ENCODE results near the gene IDNK. TPM values are rescaled to one million over a fixed set of nuclear protein-coding genes. Genes with fewer than 3 reads are reported as not detected.
A peak's percentile ranks its signal among the peaks of the same experiment; 100 is the strongest.

Gene IDNK
- total RNA-seq (1 to 10 TPM; 2.8 to 5.1 (median 4.1) TPM), polyA plus RNA-seq (6.3 TPM)
- long read RNA-seq, donor 1, partial matches to known transcripts = 0 of 5 reads
- long read RNA-seq, donor 1, other reads (novel, unspliced or antisense) = 1 of 5 reads
- long read RNA-seq, donor 2, partial matches to known transcripts = 0 of 4 reads
- long read RNA-seq, donor 2, other reads (novel, unspliced or antisense) = 2 of 4 reads
- long read RNA-seq, donor 3, partial matches to known transcripts = 0 of 10 reads
- long read RNA-seq, donor 3, other reads (novel, unspliced or antisense) = 7 of 10 reads
- long read RNA-seq, donor 4, partial matches to known transcripts = 0 of 4 reads
- long read RNA-seq, donor 4, other reads (novel, unspliced or antisense) = 0 of 4 reads

DNA sequence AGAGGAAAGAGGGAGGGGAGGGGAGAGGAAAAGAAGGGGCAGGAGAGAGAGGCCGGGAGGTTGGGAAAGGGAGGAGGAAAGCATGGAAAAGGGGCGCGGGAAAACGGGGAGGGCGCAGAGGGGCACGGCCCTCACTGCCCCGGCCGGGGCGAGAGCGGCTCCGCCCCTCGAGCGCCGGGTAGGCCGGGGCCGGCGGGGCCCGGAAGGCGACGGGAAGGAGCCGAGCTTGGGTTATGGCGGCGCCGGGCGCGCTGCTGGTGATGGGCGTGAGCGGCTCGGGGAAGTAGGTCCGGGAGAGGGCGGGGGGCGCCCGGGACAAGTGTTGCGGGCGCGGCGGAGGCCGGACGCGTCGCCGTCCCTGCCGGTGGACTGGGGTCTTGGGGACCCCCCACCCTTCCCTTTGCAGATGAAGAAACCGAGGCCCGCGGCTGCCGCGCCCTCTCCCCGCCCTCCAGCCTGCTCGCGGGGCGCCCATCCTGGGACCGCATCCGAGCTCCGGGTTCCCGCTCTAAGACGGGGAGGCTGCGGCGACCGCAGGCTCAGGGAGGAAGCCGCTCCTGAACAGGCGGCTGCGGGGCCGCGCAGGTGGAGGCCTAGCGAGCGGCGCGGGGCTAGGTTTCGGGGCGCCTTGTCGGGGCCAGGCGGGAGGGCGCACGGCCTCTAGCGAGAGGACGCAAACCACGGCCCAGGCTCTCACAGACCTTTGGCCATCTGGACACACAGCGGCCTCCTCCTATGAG is at the start of gene IDNK:
Gene IDNK, plus strand, starts transcription at position 205 of the 740 bp plus-strand sequence. Its CDS starts 29 bp downstream, at position 234.
- intact Hi-C loops (cut with DNase I) = loop anchor here in 1 of 4 donors (10.0 kb wide), 1 partner anchor 82 kb away; the partner anchor contains the start of gene UBQLN1
- peak; percentile 74 to 90 (median 88) for DNase-seq
- H3K4me1 ChIP-seq (ENCODE audit: control insufficient read depth, insufficient read depth, low read length) = no peaks in the 10 kb centered on the region

GRCh38 chr9:83574482-83574881 is 48.5 kb upstream of the IDNK start:
- intact Hi-C loops (cut with DNase I) = no loop called here
- 61% methylated on average over 1 of the region's 1 CpG for WGBS
- no peaks in the 10 kb centered on the region for H3K27me3 ChIP-seq (ENCODE audit: control insufficient read depth, insufficient read depth)
- H3K4me3 ChIP-seq (ENCODE audit: low read length) = no peak overlapping the region
- ATAC-seq (no peak), DNase-seq (no peak)
- H3K9me3 ChIP-seq (ENCODE audit: control insufficient read depth, low read length) = no peaks in the 10 kb centered on the region
- no peak overlapping the region for H3K27ac ChIP-seq (ENCODE audit: low read length)
- H3K4me1 ChIP-seq (ENCODE audit: control insufficient read depth, insufficient read depth, low read length) = no peaks in the 10 kb centered on the region

More for the DNA sequence above, at the start of gene IDNK:
- WGBS = under 1% methylated on average over 79 of the region's 79 CpGs
- ATAC-seq = peak; percentile 94 to 97
- H3K27me3 ChIP-seq (ENCODE audit: control insufficient read depth, insufficient read depth) = no peaks in the 10 kb centered on the region
- H3K27ac ChIP-seq (ENCODE audit: low read length) = peak within 1 kb of the TSS; percentile 57
- no peaks in the 10 kb centered on the region for H3K9me3 ChIP-seq (ENCODE audit: control insufficient read depth, low read length)
- peak within 1 kb of the TSS; percentile 83 for H3K4me3 ChIP-seq (ENCODE audit: low read length)

GRCh38 chr9:83582029-83582428 is 40.9 kb upstream of the IDNK start:
- ATAC-seq (no peak), DNase-seq (no peak)
- Histone ChIP-seq H3K4me3 (ENCODE audit: low read length) (no peak overlapping the region), H3K9me3 (ENCODE audit: control insufficient read depth, low read length) (no peaks in the 10 kb centered on the region), H3K27me3 (ENCODE audit: control insufficient read depth, insufficient read depth) (no peaks in the 10 kb centered on the region), H3K27ac (ENCODE audit: low read length) (no peak overlapping the region), H3K4me1 (ENCODE audit: control insufficient read depth, insufficient read depth, low read length) (no peaks in the 10 kb centered on the region)
- intact Hi-C loops (cut with DNase I) = no loop called here
- WGBS = 60% methylated on average over 1 of the region's 1 CpG

DNA sequence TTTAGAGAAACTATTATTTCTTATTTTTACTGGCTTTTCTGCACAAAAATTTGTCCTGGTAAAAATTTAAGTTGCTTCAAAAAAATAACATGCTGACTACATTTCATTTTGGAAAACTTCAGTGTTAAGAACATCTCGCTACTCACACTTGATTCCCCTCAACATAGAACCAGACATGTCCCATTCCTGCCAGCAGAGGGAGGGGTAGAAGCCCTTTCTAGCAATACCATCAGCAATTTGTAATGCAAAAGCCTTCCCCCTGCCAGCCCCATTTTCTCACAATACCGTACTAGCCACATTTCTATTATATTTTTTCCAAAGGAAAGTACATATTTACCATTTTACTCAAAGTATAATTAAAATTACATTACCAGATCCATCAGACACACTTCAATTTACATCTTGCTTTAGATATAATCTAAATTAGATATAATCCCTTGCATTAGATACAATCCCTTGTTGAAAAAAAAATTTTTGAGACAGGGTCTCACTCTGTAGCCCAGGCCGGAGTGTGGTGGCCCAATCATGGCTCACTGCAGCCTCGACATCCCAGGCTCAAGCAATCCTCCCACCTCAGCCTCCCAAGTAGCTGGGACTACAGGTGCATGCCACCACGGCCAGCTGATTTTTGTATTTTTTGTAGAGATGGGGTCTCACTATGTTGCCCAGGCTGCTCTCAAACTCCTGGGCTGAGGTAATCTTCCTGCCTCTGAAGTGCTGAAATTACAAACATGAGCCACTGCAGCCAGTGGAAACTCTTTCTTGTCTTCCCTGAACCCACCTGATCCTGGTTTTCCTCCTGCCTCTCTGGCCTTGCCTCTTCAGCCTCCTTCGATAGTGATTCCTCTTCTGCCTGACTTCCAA is 39.6 kb upstream of the IDNK start:
- Histone ChIP-seq H3K4me1 (ENCODE audit: control insufficient read depth, insufficient read depth, low read length) (no peaks in the 10 kb centered on the region), H3K4me3 (ENCODE audit: low read length) (no peak overlapping the region), H3K9me3 (ENCODE audit: control insufficient read depth, low read length) (no peaks in the 10 kb centered on the region), H3K27ac (ENCODE audit: low read length) (no peak overlapping the region), H3K27me3 (ENCODE audit: control insufficient read depth, insufficient read depth) (no peaks in the 10 kb centered on the region)
- DNase-seq (peak; percentile 33 to 63 (median 62)), ATAC-seq (peak; percentile 71 to 82)
- WGBS = 66% methylated on average over 6 of the region's 6 CpGs
- intact Hi-C loops (cut with DNase I) = no loop called here

DNA sequence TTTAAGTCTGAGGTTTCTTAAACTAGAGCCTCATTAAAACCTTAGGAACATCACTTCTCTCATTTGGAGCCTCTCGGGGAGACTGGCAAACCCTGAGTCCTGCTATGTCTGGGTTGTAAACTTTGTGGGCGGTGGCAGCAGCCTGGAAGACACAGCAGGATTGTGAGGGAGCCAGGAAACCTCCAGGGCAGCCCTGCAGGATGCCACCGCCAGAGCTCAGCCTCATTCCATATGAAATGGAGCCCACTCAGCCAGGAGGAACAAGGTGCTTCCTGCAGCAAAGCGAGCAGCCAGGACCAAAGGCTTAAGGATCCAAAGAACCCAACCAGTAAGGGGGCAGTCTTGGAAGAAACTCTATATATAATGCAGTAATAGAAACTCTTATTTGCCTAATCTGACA is 37.9 kb upstream of the IDNK start:
- DNase-seq (no peak), ATAC-seq (no peak)
- intact Hi-C loops (cut with DNase I) = no loop called here
- Histone ChIP-seq H3K9me3 (ENCODE audit: control insufficient read depth, low read length) (no peaks in the 10 kb centered on the region), H3K4me1 (ENCODE audit: control insufficient read depth, insufficient read depth, low read length) (no peaks in the 10 kb centered on the region), H3K27ac (ENCODE audit: low read length) (no peak overlapping the region), H3K27me3 (ENCODE audit: control insufficient read depth, insufficient read depth) (no peaks in the 10 kb centered on the region), H3K4me3 (ENCODE audit: low read length) (no peak overlapping the region)
- 87% methylated on average over 4 of the region's 4 CpGs for whole genome bisulfite sequencing

DNA sequence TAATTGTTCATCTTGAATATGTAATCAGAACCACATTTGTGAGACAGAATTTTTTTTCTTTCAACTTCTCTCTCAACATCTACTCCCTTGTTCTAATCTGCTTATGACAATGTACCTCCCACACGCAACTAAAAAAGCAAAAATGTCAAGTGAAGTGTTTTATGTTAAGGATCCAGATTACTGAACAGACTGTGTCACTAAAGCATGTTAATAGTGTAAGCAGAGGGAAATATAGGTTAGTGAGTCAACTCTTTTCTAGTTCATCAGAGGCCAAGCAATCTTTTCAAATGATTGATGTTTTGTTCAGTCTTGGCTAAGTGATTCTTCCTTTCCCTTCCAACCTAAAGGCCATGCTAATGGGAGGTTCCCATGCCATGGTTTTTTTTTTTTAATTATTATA is 34.7 kb upstream of the IDNK start:
- Histone ChIP-seq H3K27me3 (ENCODE audit: control insufficient read depth, insufficient read depth) (no peaks in the 10 kb centered on the region), H3K27ac (ENCODE audit: low read length) (no peak overlapping the region), H3K4me3 (ENCODE audit: low read length) (no peak overlapping the region), H3K4me1 (ENCODE audit: control insufficient read depth, insufficient read depth, low read length) (no peaks in the 10 kb centered on the region), H3K9me3 (ENCODE audit: control insufficient read depth, low read length) (no peaks in the 10 kb centered on the region)
- DNase-seq = no peak
- ATAC-seq = no peak
- WGBS = 65% methylated on average over 1 of the region's 1 CpG
- intact Hi-C loops (cut with DNase I) = no loop called here

- Histone ChIP-seq H3K4me1 (ENCODE audit: control insufficient read depth, insufficient read depth, low read length) (no peaks in the 10 kb centered on the region), H3K27me3 (ENCODE audit: control insufficient read depth, insufficient read depth) (no peaks in the 10 kb centered on the region), H3K9me3 (ENCODE audit: control insufficient read depth, low read length) (no peaks in the 10 kb centered on the region), H3K4me3 (ENCODE audit: low read length) (no peak overlapping the region), H3K27ac (ENCODE audit: low read length) (no peak overlapping the region)
- DNase-seq (no peak), ATAC-seq (peak; percentile 36 to 39)
- intact Hi-C loops (cut with DNase I) = loop anchor here in 3 of 4 donors (5.0 to 10.0 kb wide), 5 partner anchors 52 to 402 kb away; no protein-coding TSS in a partner anchor
- 46% methylated on average over 5 of the region's 5 CpGs for WGBS
These were observed 25.9 kb upstream of the IDNK start for GRCh38 chr9:83596899-83597504.

DNA sequence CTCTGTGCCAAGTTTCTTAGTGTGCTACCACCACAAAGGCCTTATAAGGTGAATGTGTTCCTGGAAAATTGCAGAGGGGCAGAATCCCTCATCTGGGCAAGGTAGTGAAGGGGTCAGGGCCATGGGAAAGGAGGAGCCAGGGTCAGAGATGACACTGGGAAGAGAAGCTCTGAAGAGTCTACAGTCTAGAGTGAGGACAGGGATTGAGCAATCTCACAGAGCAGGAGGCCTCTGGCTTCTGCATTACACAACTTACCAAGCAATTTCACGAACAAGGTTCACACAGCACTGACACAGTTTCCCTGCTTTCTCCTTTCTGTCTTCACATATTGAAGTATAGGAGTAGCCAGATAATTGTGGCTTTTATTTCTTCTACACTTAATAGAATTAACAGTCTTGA is 24.5 kb upstream of the IDNK start:
- 73% methylated on average over 1 of the region's 1 CpG for WGBS
- Histone ChIP-seq H3K4me1 (ENCODE audit: control insufficient read depth, insufficient read depth, low read length) (no peaks in the 10 kb centered on the region), H3K27me3 (ENCODE audit: control insufficient read depth, insufficient read depth) (no peaks in the 10 kb centered on the region), H3K9me3 (ENCODE audit: control insufficient read depth, low read length) (no peaks in the 10 kb centered on the region), H3K27ac (ENCODE audit: low read length) (no peak overlapping the region), H3K4me3 (ENCODE audit: low read length) (no peak overlapping the region)
- ATAC-seq = peak in 1 of 2 donors; percentile 66
- intact Hi-C loops (cut with DNase I) = loop anchor here in 3 of 4 donors (5.0 to 10.0 kb wide), 5 partner anchors 54 to 404 kb away; no protein-coding TSS in a partner anchor
- no peak for DNase-seq

GRCh38 chr9:83599071-83599470 is 23.9 kb upstream of the IDNK start:
- intact Hi-C loops (cut with DNase I) = loop anchor here in 3 of 4 donors (5.0 to 10.0 kb wide), 5 partner anchors 54 to 404 kb away; no protein-coding TSS in a partner anchor
- no peaks in the 10 kb centered on the region for H3K9me3 ChIP-seq (ENCODE audit: control insufficient read depth, low read length)
- H3K4me3 ChIP-seq (ENCODE audit: low read length) = no peak overlapping the region
- no peak overlapping the region for H3K27ac ChIP-seq (ENCODE audit: low read length)
- H3K27me3 ChIP-seq (ENCODE audit: control insufficient read depth, insufficient read depth) = no peaks in the 10 kb centered on the region
- ATAC-seq (no peak), DNase-seq (no peak)
- WGBS = 76% methylated on average over 4 of the region's 4 CpGs
- no peaks in the 10 kb centered on the region for H3K4me1 ChIP-seq (ENCODE audit: control insufficient read depth, insufficient read depth, low read length)

- intact Hi-C loops (cut with DNase I) = loop anchor here in 1 of 4 donors (10.0 kb wide), 1 partner anchor 397 kb away; no protein-coding TSS in a partner anchor
- H3K27ac ChIP-seq (ENCODE audit: low read length) = no peak overlapping the region
- WGBS = 80% methylated on average over 2 of the region's 2 CpGs
- H3K4me1 ChIP-seq (ENCODE audit: control insufficient read depth, insufficient read depth, low read length) = no peaks in the 10 kb centered on the region
- no peak for ATAC-seq
- no peak for DNase-seq
- no peaks in the 10 kb centered on the region for H3K27me3 ChIP-seq (ENCODE audit: control insufficient read depth, insufficient read depth)
- H3K9me3 ChIP-seq (ENCODE audit: control insufficient read depth, low read length) = no peaks in the 10 kb centered on the region
- H3K4me3 ChIP-seq (ENCODE audit: low read length) = no peak overlapping the region
These were observed 21.5 kb upstream of the IDNK start for GRCh38 chr9:83601463-83601862.
